Measurements from ENCODE around the gene GGTLC2.
"Not testable (repeated sequence)": the region's sequence is repeated elsewhere in the genome, so short reads cannot be mapped to it uniquely, and the experiment has no call there.

GGTLC2 gene

GRCh38 chr22:22644314-22644713 is at the start of gene GGTLC2:
Gene GGTLC2, plus strand, starts transcription at chr22:22644614. Its CDS starts 1,732 bp downstream, at chr22:22646346.
- H3K4me3 ChIP-seq (ENCODE audit: low read length); H3K27me3 ChIP-seq (ENCODE audit: control insufficient read depth, insufficient read depth, low read length); H3K36me3 ChIP-seq (ENCODE audit: control insufficient read depth, insufficient read depth, low read length); H3K4me1 ChIP-seq (ENCODE audit: control insufficient read depth, insufficient read depth, low read length); H3K27ac ChIP-seq (ENCODE audit: low read length); DNase-seq (ENCODE audit: low read depth, low spot score); H3K9me3 ChIP-seq (ENCODE audit: control insufficient read depth, insufficient read depth, low read length): not testable (repeated sequence)
- WGBS (ENCODE audit: insufficient coverage, insufficient read length) = no CpG with 5 or more reads among the region's 30 CpGs

DNA sequence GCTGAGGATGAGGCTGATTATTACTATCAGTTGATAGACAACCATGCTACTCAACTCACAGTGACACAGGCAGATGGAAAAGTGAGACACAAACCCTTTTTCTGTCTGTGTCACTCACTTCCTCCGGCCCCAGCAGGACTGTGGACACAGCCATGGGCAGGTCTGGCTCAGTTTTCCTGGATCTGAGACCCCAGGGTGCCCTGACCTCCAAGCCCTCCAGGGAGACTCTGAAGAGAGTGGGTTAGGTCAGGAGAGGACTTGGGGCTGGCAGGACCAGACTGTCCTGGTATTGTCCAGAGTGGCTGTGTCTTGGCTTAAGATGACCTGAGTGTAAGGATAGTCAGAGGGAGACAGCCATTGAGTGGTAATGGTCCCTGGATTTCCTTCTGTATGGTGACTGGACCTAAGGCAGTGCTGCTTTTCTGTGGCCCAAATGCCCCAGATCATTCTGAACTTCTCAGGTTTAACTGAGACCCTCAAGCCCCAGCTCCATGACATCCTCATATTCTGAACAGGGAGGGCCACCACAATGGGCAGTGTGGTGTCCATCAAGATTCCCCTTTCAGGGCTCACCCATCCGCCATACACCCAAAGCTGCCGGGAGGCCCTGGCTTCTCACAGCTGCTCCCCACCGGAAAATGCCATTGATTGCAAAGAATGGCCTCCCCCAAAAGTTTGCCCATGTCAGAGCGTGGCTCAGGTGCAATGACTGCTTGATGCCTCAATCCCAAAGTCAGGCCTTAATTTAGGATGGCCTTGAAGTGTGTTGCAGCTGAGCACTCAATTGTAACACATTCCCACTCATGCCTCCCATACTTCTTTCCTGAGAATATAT is 49.2 kb upstream of the GGTLC2 start:
- Histone ChIP-seq H3K27me3 (ENCODE audit: control insufficient read depth, insufficient read depth, low read length) (peaks cover 3% of the 10 kb centered on the region), H3K27ac (ENCODE audit: low read length) (no peak overlapping the region), H3K9me3 (ENCODE audit: control insufficient read depth, insufficient read depth, low read length) (peaks cover 2% of the 10 kb centered on the region; the same call in 1 of the 2 replicates), H3K4me1 (ENCODE audit: control insufficient read depth, insufficient read depth, low read length) (no peaks in the 10 kb centered on the region), H3K36me3 (ENCODE audit: control insufficient read depth, insufficient read depth, low read length) (no peaks in the 10 kb centered on the region), H3K4me3 (ENCODE audit: low read length) (no peak overlapping the region)
- no CpG with 5 or more reads among the region's 5 CpGs for WGBS (ENCODE audit: insufficient coverage, insufficient read length)
- DNase-seq (ENCODE audit: low read depth, low spot score) = no peak

DNA sequence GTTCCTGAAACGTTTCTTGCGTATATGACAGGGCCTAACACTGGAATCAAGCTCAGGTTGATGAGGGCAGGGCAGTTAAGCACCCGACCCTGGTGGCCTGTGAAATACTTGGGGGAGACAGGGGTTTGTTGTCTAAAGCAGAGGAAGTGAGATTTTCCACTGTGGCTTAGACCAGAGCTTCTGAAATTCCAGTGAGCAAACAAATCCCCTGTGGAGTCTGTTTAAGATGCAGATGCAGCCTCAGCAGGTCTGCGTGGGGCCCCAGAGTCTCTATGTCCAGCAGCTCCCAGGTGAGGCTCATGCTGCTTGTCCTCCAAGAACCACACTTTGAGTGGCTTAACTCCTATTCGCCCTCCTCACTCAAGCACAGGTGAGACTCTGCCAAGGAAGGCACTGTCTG is 46.3 kb upstream of the GGTLC2 start:
- Histone ChIP-seq H3K4me3 (ENCODE audit: low read length) (no peak overlapping the region), H3K4me1 (ENCODE audit: control insufficient read depth, insufficient read depth, low read length) (no peaks in the 10 kb centered on the region), H3K27ac (ENCODE audit: low read length) (no peak overlapping the region), H3K9me3 (ENCODE audit: control insufficient read depth, insufficient read depth, low read length) (no peaks in the 10 kb centered on the region; the same call in none of the 2 replicates), H3K27me3 (ENCODE audit: control insufficient read depth, insufficient read depth, low read length) (no peaks in the 10 kb centered on the region; the same call in 1 of the 2 replicates), H3K36me3 (ENCODE audit: control insufficient read depth, insufficient read depth, low read length) (no peaks in the 10 kb centered on the region)
- no CpG with 5 or more reads among the region's 5 CpGs for WGBS (ENCODE audit: insufficient coverage, insufficient read length)
- DNase-seq (ENCODE audit: low read depth, low spot score) = no peak

DNA sequence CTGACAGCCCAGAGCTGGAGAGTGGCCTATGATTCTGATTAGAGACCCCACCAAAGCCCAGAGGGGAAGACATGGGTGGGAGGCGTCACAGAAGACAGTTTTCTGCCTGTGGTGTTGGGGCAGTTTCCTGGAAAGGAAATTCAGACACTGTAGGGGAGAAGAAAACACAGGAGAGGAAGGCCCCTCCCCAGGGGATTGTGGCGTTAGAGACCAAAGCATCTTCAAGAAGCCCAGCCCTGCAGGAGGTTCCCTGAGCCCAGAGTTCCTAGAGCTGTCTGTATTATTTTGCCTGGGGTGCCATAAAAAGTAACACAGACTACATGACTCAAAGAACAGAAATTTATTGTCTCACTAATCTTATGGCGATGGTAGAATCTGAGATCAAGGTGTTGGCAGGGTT is 45.2 kb upstream of the GGTLC2 start:
- peaks cover 2% of the 10 kb centered on the region; the same call in 1 of the 2 replicates for H3K27me3 ChIP-seq (ENCODE audit: control insufficient read depth, insufficient read depth, low read length)
- WGBS (ENCODE audit: insufficient coverage, insufficient read length) = no CpG with 5 or more reads among the region's 3 CpGs
- no peak for DNase-seq (ENCODE audit: low read depth, low spot score)
- no peak overlapping the region for H3K27ac ChIP-seq (ENCODE audit: low read length)
- peaks cover 1% of the 10 kb centered on the region; the same call in 1 of the 2 replicates for H3K4me1 ChIP-seq (ENCODE audit: control insufficient read depth, insufficient read depth, low read length)
- H3K9me3 ChIP-seq (ENCODE audit: control insufficient read depth, insufficient read depth, low read length) = peaks cover 3% of the 10 kb centered on the region
- H3K4me3 ChIP-seq (ENCODE audit: low read length) = no peak overlapping the region
- H3K36me3 ChIP-seq (ENCODE audit: control insufficient read depth, insufficient read depth, low read length) = peaks cover 2% of the 10 kb centered on the region; the same call in 1 of the 2 replicates

DNA sequence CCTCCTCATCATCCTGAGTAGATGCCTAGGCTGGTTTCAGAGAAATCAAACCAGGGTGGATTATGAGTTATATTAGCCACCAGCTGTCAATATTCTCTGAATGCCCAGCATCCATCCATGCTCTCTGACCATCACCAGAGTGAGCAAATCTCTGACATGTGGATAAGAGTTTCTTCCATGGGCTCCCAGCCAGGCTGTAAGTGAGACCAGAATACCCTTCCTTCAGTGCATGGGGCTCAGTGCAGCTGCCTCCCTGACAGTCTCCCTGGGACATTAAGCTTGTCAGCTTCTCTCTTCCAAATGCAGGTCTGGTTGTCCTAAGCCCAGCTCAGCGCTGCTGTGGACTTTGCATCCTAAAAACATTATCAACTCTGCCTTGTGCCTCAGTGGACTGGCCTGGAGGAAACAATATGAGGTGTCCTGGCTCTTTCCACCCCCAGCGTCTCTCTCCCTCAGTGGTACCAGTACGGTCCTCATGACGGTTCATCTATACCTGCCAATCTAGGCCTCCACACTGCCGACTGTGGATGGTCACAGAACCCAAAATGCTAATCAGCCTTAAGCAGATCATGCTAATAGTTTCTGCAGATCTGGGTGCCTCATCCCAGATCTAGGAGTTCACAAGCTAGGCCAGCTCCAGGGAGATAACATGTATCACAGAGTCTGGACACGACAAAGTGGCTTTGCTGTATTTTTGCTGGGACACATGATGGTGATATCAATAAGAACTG is 43.7 kb upstream of the GGTLC2 start:
- peaks cover 3% of the 10 kb centered on the region for H3K9me3 ChIP-seq (ENCODE audit: control insufficient read depth, insufficient read depth, low read length)
- no CpG with 5 or more reads among the region's 6 CpGs for WGBS (ENCODE audit: insufficient coverage, insufficient read length)
- DNase-seq (ENCODE audit: low read depth, low spot score) = no peak
- peaks cover 2% of the 10 kb centered on the region; the same call in 1 of the 2 replicates for H3K36me3 ChIP-seq (ENCODE audit: control insufficient read depth, insufficient read depth, low read length)
- H3K27ac ChIP-seq (ENCODE audit: low read length) = no peak overlapping the region
- peaks cover 3% of the 10 kb centered on the region; the same call in 1 of the 2 replicates for H3K4me1 ChIP-seq (ENCODE audit: control insufficient read depth, insufficient read depth, low read length)
- peaks cover 2% of the 10 kb centered on the region; the same call in 1 of the 2 replicates for H3K27me3 ChIP-seq (ENCODE audit: control insufficient read depth, insufficient read depth, low read length)
- no peak overlapping the region for H3K4me3 ChIP-seq (ENCODE audit: low read length)

DNA sequence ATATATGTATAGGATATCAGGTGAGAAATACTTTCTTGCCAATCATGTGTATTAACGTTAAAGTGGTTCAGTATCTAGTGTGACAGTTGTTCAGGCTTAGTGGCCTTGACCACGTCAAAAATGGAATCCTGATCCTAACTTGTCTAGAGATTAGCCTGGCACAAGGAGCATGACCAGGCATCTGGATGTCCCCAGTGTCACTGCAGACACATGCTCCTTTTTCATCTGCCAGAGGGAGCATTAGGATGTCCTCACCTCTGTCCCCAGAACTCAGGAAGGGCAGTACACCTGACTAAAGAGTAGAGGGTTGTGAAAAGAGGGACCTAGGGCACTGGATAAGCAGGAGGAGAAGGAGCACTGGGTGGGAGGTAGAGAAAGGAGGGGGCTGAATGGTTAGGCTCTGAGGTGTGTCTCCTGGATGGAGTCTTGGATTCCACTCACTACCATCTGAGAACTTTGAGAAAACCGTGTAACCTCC is 40.9 kb upstream of the GGTLC2 start:
- Histone ChIP-seq H3K9me3 (ENCODE audit: control insufficient read depth, insufficient read depth, low read length) (peaks cover 3% of the 10 kb centered on the region), H3K4me3 (ENCODE audit: low read length) (no peak overlapping the region), H3K36me3 (ENCODE audit: control insufficient read depth, insufficient read depth, low read length) (peaks cover 2% of the 10 kb centered on the region; the same call in 1 of the 2 replicates), H3K27me3 (ENCODE audit: control insufficient read depth, insufficient read depth, low read length) (peaks cover 2% of the 10 kb centered on the region; the same call in 1 of the 2 replicates), H3K4me1 (ENCODE audit: control insufficient read depth, insufficient read depth, low read length) (peaks cover 3% of the 10 kb centered on the region; the same call in 1 of the 2 replicates), H3K27ac (ENCODE audit: low read length) (no peak overlapping the region)
- no peak for DNase-seq (ENCODE audit: low read depth, low spot score)
- no CpG with 5 or more reads among the region's 3 CpGs for WGBS (ENCODE audit: insufficient coverage, insufficient read length)

DNA sequence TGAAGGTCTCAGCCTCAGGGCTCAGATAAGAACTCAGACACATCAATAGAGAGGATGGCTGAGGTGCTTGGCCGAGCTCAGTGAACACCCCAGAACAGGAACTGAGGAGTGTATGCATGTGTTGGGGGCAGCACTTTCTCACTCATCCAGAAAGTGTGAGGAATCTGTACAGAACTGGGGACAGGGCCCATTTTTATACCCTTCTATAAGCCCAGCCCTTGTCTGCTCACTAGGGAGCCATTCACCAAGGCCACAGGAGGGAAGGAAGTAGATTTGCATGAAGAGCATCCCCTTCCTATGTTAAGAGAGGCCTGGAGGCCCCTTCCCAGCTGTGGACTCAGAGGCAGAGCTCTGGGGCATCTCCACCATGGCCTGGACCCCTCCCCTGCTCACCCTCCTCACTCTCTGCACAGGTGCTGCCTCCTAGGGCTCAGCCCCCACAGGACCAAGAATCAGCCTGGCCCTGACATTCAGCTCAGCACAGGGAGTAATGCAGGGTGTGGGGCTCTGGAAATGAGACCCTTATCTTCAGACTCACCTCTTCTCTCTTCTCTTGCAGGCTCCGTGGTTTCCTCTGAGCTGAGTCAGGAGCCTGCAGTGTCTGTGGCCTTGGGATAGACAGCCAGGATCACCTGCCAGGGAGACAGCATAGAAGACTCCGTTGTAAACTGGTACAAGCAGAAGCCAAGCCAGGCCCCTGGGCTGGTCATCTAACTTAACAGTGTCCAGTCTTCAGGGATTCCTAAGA is 39.9 kb upstream of the GGTLC2 start:
- peaks cover 3% of the 10 kb centered on the region for H3K9me3 ChIP-seq (ENCODE audit: control insufficient read depth, insufficient read depth, low read length)
- no peak overlapping the region for H3K27ac ChIP-seq (ENCODE audit: low read length)

DNA sequence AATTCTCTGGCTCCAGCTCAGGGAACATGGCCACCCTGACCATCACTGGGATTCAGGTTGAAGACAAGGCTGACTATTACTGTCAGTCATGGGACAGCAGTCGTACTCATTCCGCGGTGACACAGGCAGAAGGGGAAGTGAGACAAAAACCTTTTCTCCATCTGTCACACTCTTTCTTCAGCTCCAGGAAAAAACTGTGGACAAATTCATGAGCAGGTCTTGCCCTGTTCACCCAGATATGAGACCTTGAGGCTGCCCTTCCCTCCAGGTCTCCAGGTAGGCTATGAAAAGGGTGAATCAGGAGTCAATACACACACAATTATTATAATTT is 39.4 kb upstream of the GGTLC2 start:
- Histone ChIP-seq H3K27ac (ENCODE audit: low read length) (no peak overlapping the region), H3K27me3 (ENCODE audit: control insufficient read depth, insufficient read depth, low read length) (peaks cover 2% of the 10 kb centered on the region; the same call in 1 of the 2 replicates), H3K9me3 (ENCODE audit: control insufficient read depth, insufficient read depth, low read length) (peaks cover 3% of the 10 kb centered on the region), H3K4me3 (ENCODE audit: low read length) (no peak overlapping the region), H3K36me3 (ENCODE audit: control insufficient read depth, insufficient read depth, low read length) (peaks cover 2% of the 10 kb centered on the region; the same call in 1 of the 2 replicates), H3K4me1 (ENCODE audit: control insufficient read depth, insufficient read depth, low read length) (peaks cover 3% of the 10 kb centered on the region; the same call in 1 of the 2 replicates)
- WGBS (ENCODE audit: insufficient coverage, insufficient read length) = no CpG with 5 or more reads among the region's 3 CpGs
- no peak for DNase-seq (ENCODE audit: low read depth, low spot score)

More for the DNA sequence above, 39.9 kb upstream of the GGTLC2 start:
- Histone ChIP-seq H3K4me3 (ENCODE audit: low read length) (no peak overlapping the region), H3K4me1 (ENCODE audit: control insufficient read depth, insufficient read depth, low read length) (peaks cover 3% of the 10 kb centered on the region; the same call in 1 of the 2 replicates), H3K27me3 (ENCODE audit: control insufficient read depth, insufficient read depth, low read length) (peaks cover 2% of the 10 kb centered on the region; the same call in 1 of the 2 replicates), H3K36me3 (ENCODE audit: control insufficient read depth, insufficient read depth, low read length) (peaks cover 2% of the 10 kb centered on the region; the same call in 1 of the 2 replicates)
- DNase-seq (ENCODE audit: low read depth, low spot score) = no peak
- no CpG with 5 or more reads among the region's 3 CpGs for WGBS (ENCODE audit: insufficient coverage, insufficient read length)

GRCh38 chr22:22608022-22608421 is 36.4 kb upstream of the GGTLC2 start:
- H3K9me3 ChIP-seq (ENCODE audit: control insufficient read depth, insufficient read depth, low read length); H3K27ac ChIP-seq (ENCODE audit: low read length); DNase-seq (ENCODE audit: low read depth, low spot score); H3K4me1 ChIP-seq (ENCODE audit: control insufficient read depth, insufficient read depth, low read length); H3K36me3 ChIP-seq (ENCODE audit: control insufficient read depth, insufficient read depth, low read length); H3K4me3 ChIP-seq (ENCODE audit: low read length); H3K27me3 ChIP-seq (ENCODE audit: control insufficient read depth, insufficient read depth, low read length): not testable (repeated sequence)
- no CpG with 5 or more reads among the region's 3 CpGs for WGBS (ENCODE audit: insufficient coverage, insufficient read length)

GRCh38 chr22:22609291-22609690 is 35.1 kb upstream of the GGTLC2 start:
- Histone ChIP-seq H3K9me3 (ENCODE audit: control insufficient read depth, insufficient read depth, low read length) (no peaks in the 10 kb centered on the region; the same call in 1 of the 2 replicates), H3K36me3 (ENCODE audit: control insufficient read depth, insufficient read depth, low read length) (no peaks in the 10 kb centered on the region), H3K4me3 (ENCODE audit: low read length) (no peak overlapping the region), H3K4me1 (ENCODE audit: control insufficient read depth, insufficient read depth, low read length) (peaks cover 2% of the 10 kb centered on the region; the same call in 1 of the 2 replicates), H3K27me3 (ENCODE audit: control insufficient read depth, insufficient read depth, low read length) (no peaks in the 10 kb centered on the region; the same call in 1 of the 2 replicates), H3K27ac (ENCODE audit: low read length) (no peak overlapping the region)
- no CpG with 5 or more reads among the region's 5 CpGs for WGBS (ENCODE audit: insufficient coverage, insufficient read length)
- no peak for DNase-seq (ENCODE audit: low read depth, low spot score)
